OCI-LY1 (cell line): ENCODE results near the gene ADAMTS6.

Experiments
- H2AFZ ChIP-seq: fragments of 200-600 bp; sonication (generic), shearing (Covaris generic); 2 replicates; pipeline ENCODE4 v1.6.0; 2014; ENCODE audit warnings: antibody characterized with exemption, mild to moderate bottlenecking, low read length
- H3F3A ChIP-seq: fragments of 200-600 bp; sonication (generic), shearing (Covaris generic); 2 replicates; pipeline ENCODE4 v1.6.0; 2014; ENCODE audit warnings: mild to moderate bottlenecking, antibody characterized with exemption, low read length, moderate library complexity; ENCODE audit not compliant: insufficient read depth
- H3K27ac ChIP-seq: fragments of 200-600 bp; sonication (generic); 2 replicates; pipeline ENCODE4 v1.5.1; 2014; ENCODE audit warnings: low read length, mixed run types, mild to moderate bottlenecking, low read depth; ENCODE audit not compliant: poor library complexity, severe bottlenecking
- H3K27me3 ChIP-seq: fragments of 200-600 bp; sonication (generic); 2 replicates; pipeline ENCODE4 v1.6.0; 2014; ENCODE audit warnings: antibody characterized with exemption, mild to moderate bottlenecking, low read length, moderate library complexity; ENCODE audit not compliant: insufficient read depth
- H3K36me3 ChIP-seq: fragments of 200-600 bp; sonication (generic); 2 replicates; pipeline ENCODE4 v1.6.1; 2014; ENCODE audit warnings: mild to moderate bottlenecking, antibody characterized with exemption, low read length, moderate library complexity, mixed read lengths; ENCODE audit not compliant: insufficient read depth
- H3K4me1 ChIP-seq: fragments of 200-600 bp; sonication (generic); 2 replicates; pipeline ENCODE4 v1.5.1; 2014; ENCODE audit warnings: mild to moderate bottlenecking, low read length, moderate library complexity; ENCODE audit not compliant: insufficient read depth, severe bottlenecking
- H3K4me2 ChIP-seq: fragments of 200-600 bp; sonication (generic), shearing (Covaris generic); 2 replicates; pipeline ENCODE4 v1.6.1; 2014; ENCODE audit warnings: low read length
- H3K4me3 ChIP-seq: fragments of 200-600 bp; sonication (generic); 2 replicates; pipeline ENCODE4 v1.5.1; 2014; ENCODE audit warnings: low read length, low read depth, mild to moderate bottlenecking, mixed read lengths; ENCODE audit not compliant: poor library complexity, severe bottlenecking
- H3K79me2 ChIP-seq: fragments of 200-600 bp; shearing (Covaris generic); 2 replicates; pipeline ENCODE4 v1.6.1; 2016; ENCODE audit warnings: mixed run types, low read length, mixed read lengths; ENCODE audit not compliant: insufficient read depth
- H3K9ac ChIP-seq: fragments of 200-600 bp; sonication (generic), shearing (Covaris generic); 2 replicates; pipeline ENCODE4 v1.6.1; 2014; ENCODE audit warnings: mild to moderate bottlenecking, low read length, mixed read lengths
- H3K9me2 ChIP-seq: fragments of 200-600 bp; sonication (generic), shearing (Covaris generic); 2 replicates; pipeline ENCODE4 v1.6.1; 2014; ENCODE audit warnings: low read depth, mild to moderate bottlenecking, low read length, mixed read lengths
- H3K9me3 ChIP-seq: fragments of 200-600 bp; shearing (Covaris generic); 2 replicates; pipeline ENCODE4 v1.6.1; 2014; ENCODE audit warnings: low read length, mixed read lengths
- H4K20me1 ChIP-seq: fragments of 200-600 bp; sonication (generic), shearing (Covaris generic); 2 replicates; pipeline ENCODE4 v1.6.0; 2016; ENCODE audit warnings: mild to moderate bottlenecking, low read length; ENCODE audit not compliant: insufficient read depth
- CTCF ChIP-seq: fragments of 200-600 bp; sonication (generic), shearing (Covaris generic); IDR thresholded peaks from 2 replicates; pipeline ENCODE4 v1.5.1; 2017; ENCODE audit warnings: mild to moderate bottlenecking, antibody characterized with exemption, low read length, moderate library complexity, mixed read lengths
- EZH2 ChIP-seq: fragments of 200-600 bp; sonication (generic), shearing (Covaris generic); IDR thresholded peaks from 2 replicates; pipeline ENCODE4 v1.8.0; 2017; ENCODE audit warnings: borderline replicate concordance, mixed run types, mild to moderate bottlenecking, antibody characterized with exemption, low read length, moderate library complexity, mixed read lengths

ADAMTS6 gene

GRCh38 chr5:65478336-65478735, 3.4 kb downstream of the ADAMTS6 start:
- peaks cover 43% of the 10 kb centered on the region for H3K4me1 ChIP-seq
- H3F3A ChIP-seq: 0 out of 2 replicates have a peak, but pooled peaks cover 3% of the 10 kb centered on the region
- H3K27ac ChIP-seq: peak overlapping the region; percentile 42
- no peaks in the 10 kb centered on the region for H3K27me3 ChIP-seq
- TF ChIP-seq CTCF (no peak), EZH2 (no peak)
- no peaks in the 10 kb centered on the region for H4K20me1 ChIP-seq
- no peaks in the 10 kb centered on the region for H3K36me3 ChIP-seq
- H3K4me3 ChIP-seq: peak overlapping the region; percentile 71
- H3K79me2 ChIP-seq: peaks cover 7% of the 10 kb centered on the region; the same call in 1 of the 2 replicates
- H3K9ac ChIP-seq: no peak overlapping the region
- H3K9me3 ChIP-seq: no peaks in the 10 kb centered on the region
- H3K4me2 ChIP-seq: peak overlapping the region; percentile 98
- H2AFZ ChIP-seq: no peak overlapping the region
- H3K9me2 ChIP-seq: no peaks in the 10 kb centered on the region

- Histone ChIP-seq H3F3A (no peaks in the 10 kb centered on the region), H3K4me1 (peaks cover 34% of the 10 kb centered on the region), H3K27ac (peak overlapping the region; percentile 38), H3K27me3 (no peaks in the 10 kb centered on the region), H3K4me2 (no peak overlapping the region), H3K36me3 (no peaks in the 10 kb centered on the region), H3K9ac (no peak overlapping the region), H3K4me3 (no peak overlapping the region), H3K9me3 (no peaks in the 10 kb centered on the region), H4K20me1 (no peaks in the 10 kb centered on the region), H3K79me2 (peaks cover 7% of the 10 kb centered on the region; the same call in 1 of the 2 replicates), H2AFZ (no peak overlapping the region), H3K9me2 (no peaks in the 10 kb centered on the region)
- TF ChIP-seq CTCF (no peak), EZH2 (no peak)
These were observed 5.8 kb downstream of the ADAMTS6 start for GRCh38 chr5:65475895-65476294.

- peaks cover 30% of the 10 kb centered on the region for H3K4me1 ChIP-seq
- no peaks in the 10 kb centered on the region for H3K9me3 ChIP-seq
- no peaks in the 10 kb centered on the region for H4K20me1 ChIP-seq
- no peaks in the 10 kb centered on the region for H3K27me3 ChIP-seq
- no peak overlapping the region for H3K27ac ChIP-seq
- no peak overlapping the region for H3K9ac ChIP-seq
- H3K79me2 ChIP-seq: 0 out of 2 replicates have a peak, but pooled peaks cover 7% of the 10 kb centered on the region
- H3K4me2 ChIP-seq: no peak overlapping the region
- H2AFZ ChIP-seq: no peak overlapping the region
- H3K9me2 ChIP-seq: no peaks in the 10 kb centered on the region
- H3F3A ChIP-seq: no peaks in the 10 kb centered on the region
- no peak overlapping the region for H3K4me3 ChIP-seq
- TF ChIP-seq EZH2 (no peak), CTCF (no peak)
- H3K36me3 ChIP-seq: no peaks in the 10 kb centered on the region
These were observed 6.4 kb downstream of the ADAMTS6 start for GRCh38 chr5:65475336-65475735.
